GM18873 (cell line): Measurements from ENCODE around the gene BMP6.
"Not testable (repeated sequence)": the region's sequence is repeated elsewhere in the genome, so short reads cannot be mapped to it uniquely, and the experiment has no call there.

Experiments
- ATAC-seq: cut with Tn5 transposase; IDR thresholded peaks from one replicate; pipeline ENCODE4 v1.9.1; 2021; ENCODE audit warnings: mild to moderate bottlenecking, moderate library complexity, moderate number of reproducible peaks; ENCODE audit not compliant: unreplicated experiment, low FRiP score

Gene BMP6

DNA sequence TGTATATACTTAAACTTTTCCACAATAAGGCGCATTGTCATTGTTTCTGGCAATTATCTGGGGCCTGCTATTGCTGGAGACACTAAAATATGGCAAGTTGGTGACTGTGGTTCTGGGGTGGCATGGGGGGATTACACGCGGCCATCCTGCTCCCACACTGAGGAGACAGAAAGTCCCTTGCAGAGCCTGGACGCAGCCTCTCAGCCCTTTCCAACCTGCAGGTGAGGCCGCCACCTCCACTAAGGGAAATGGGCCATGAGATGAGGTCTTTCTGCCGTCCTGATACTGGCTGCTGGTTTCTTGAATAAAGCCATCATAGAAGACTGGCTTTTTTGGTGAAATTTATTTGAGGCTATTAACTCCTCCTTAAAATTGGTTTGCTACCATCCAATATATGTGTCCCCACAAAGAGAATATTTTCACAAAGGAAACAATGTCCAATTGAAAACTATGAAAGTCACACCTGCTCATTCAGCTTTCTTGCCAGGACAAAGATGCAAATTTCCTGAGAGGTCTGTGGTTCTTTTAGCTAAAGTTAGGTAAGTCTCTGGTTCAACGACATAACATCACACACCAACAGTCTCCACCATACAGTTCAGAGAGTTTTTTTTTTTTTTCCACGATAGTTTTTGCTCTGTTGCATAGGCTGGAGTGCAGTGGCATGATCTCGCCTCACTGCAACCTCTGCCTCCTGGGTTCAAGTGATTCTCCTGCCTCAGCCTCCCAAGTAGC is 171.7 kb downstream of the BMP6 start:
- ATAC-seq = no peak

GRCh38 chr6:7898193-7898586 is 172.3 kb downstream of the BMP6 start:
- ATAC-seq = not testable (repeated sequence)

- no peak for ATAC-seq
Observed at GRCh38 chr6:7899101-7899888, 173.4 kb downstream of the BMP6 start.

DNA sequence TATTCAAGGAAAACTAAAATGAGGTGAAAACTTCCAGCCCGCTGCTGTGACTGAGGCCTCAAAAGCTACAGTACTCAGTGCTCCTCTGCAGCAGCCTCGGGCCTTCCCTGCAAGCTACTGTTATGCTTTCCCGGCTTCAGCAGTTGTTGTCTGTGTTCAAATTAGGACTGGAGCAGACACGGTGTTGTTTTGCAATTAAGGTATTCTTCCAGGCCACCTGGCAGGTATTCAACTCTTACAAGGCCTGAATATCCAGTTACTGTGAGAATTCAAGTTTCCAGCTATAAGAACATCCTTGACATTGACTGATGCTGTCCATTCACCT is 174.0 kb downstream of the BMP6 start:
- no peak for ATAC-seq

DNA sequence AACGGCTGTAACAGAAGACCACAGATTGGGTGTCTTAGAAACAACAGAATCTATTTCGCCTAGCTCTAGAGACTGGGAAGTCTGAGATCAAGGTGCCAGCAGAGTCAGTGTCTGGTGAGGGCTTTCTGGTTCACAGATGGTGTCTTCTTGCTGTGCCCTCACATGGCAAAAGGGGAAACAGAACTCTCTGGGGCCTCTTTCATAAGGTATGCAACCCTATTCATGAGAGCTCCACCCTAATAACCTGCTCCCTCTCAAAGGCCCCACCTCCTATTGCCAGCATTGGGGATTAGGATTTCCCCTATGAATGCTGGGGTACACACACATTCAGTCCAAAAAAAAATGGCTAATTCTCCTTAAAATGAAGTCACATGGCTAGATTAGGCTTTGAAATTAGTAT is 174.7 kb downstream of the BMP6 start:
- no peak for ATAC-seq

GRCh38 chr6:7901056-7901455 is 175.2 kb downstream of the BMP6 start:
- ATAC-seq = no peak

GRCh38 chr6:7901780-7902179 is 175.9 kb downstream of the BMP6 start:
- ATAC-seq = no peak

DNA sequence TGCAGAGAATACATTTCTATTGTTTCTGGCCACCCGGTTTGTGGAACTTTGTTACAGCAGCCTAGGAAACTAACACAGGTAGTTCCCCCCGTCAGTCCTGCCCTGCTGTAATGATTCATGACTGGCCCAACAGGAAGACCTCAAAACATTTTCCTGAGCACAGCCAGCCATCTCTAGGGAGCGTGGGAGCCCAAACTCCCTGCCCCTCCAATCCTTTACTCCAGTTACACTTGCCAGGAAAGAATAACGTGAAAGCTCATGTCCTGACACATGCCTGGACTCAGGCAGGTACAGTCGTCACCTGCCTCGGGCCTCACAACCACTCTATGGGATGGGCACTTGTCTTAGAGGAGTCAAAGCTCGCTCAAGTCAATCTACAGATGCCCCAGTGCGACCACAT is 176.3 kb downstream of the BMP6 start:
- no peak for ATAC-seq

DNA sequence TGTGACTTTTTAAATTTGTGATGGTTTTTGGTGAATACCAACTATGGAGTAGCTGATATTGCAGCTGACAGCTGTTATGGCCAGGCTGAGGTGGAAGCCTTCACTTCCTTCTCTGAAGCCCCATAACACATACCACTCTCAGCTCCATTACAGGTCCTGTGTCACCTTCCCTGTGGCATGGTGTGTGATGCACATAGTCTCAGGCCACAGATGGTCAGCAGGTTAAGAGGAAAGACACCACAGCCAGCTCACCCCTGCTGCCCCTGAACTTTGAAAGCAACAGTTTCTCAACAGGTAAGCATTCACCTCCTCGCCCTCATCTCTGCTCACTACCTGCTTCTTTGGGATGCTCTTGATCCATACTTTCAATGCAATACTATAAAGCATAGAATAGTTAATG is 177.0 kb downstream of the BMP6 start:
- ATAC-seq = no peak

GRCh38 chr6:7903673-7904072 is 177.8 kb downstream of the BMP6 start:
- ATAC-seq = no peak

DNA sequence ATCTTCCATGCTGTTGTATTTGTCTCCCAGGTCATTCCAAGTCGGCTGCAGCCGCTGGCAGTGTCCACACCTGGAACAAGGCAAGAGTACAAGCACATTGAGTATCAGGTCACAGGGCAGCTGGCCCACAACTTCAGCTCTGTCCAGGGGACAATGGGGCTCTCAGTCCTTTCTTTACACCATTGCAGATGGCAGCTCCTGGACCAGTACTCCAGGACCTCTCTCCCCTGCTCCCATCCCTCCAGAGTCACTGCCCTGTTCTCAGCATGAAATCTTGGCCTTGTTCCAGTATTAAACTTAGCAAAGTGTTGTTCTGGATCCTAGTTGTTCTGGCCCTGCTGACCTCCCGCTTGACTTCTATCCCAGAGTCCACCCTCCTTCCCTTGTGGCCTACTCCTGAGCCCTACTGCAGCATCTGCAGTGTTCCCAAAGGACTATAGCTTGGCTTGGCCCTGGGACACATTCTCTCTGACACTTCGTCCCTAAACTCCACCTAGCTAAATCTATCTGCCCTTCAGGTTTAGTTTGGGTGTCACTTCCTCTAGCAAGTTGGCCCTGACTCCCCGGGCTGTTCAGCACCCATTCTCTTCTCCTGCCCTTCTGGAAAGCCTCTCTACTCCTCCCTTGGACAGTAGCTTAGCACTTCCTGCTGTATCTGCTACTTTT is 178.9 kb downstream of the BMP6 start:
- ATAC-seq = no peak

DNA sequence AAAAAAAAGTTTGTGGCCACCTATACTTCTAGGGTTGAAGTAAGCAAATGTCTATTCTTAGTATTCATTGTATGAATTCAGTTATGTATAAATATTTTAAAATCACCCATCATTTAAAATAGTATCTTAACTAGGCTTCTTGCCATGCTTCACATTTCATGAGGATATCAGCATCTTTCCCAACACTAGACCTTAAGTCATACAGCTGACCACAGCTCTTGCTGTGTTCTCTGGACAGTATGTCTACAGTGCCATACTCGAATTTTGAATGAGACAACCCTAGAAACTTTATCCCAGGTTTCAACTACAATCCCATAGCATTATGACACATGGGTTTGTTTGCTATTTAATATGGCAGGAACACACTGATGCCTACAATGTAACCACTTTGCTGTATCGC is 179.5 kb downstream of the BMP6 start:
- ATAC-seq = no peak

DNA sequence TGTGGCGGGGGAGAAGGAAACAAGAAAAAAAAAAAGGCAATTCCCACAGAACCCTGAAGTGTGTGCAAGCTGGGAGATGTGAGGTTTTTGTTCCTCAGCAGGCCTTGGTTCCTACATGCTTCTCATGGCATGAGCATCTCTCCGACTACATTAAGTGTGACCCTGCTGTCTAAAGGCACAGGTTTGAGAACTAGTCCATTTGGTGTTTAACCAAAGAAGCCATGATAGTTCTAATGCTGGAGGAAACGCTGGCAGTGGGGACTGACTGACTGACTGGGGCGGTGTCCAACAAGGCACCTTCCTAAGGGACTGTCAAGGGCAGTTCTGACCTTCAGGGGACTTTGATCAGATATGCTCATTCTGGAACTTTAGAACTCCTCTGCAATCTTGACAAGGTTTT is 180.8 kb downstream of the BMP6 start:
- ATAC-seq = no peak

GRCh38 chr6:7907159-7907558 is 181.3 kb downstream of the BMP6 start:
- no peak for ATAC-seq

DNA sequence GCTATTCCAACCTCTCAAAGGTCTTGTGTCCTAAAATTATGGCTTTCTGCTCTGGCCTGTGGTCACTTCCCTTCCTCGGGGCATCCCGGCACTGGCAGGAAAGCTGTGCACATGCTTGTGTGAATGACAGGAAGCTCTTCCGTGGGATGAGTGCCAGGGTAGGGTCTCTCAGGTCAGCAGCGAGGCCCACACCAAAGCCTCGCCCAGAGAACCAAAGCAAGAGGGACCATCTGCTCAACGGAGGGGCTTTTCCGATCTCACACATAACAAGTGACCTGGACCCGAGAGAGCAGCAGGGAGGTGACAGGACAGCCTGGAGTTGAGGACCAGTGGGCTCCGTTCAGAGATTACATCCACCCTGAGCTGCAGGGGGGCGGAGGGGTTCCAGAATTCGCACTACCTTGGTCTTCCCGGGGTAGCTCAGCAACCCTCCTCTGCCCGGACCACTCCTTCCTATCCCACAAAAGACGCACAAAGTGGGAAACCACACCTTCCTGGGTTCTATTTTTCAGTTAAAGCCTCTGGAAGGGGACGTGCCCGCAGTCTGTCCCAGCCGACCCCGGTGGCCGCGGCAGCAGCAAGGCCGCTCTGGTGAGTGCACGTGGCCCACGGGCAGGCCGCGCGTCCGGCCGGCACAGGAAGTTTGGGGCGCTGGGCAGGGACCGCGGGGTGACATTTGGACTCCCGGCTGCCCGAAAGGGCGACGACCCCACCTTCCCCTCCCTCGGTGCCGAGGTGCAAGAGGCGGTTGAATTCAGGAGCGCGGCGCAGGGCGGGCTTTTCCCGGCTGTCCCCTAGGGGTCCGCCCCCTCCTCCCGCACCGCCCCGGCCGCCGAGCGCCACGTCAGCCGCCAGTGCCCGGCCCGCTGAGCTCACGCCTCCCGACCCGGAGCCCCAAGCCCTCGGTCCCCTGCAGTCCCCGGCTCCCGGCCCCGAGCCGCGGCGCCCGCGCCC is 183.7 kb downstream of the BMP6 start:
- no peak for ATAC-seq

DNA sequence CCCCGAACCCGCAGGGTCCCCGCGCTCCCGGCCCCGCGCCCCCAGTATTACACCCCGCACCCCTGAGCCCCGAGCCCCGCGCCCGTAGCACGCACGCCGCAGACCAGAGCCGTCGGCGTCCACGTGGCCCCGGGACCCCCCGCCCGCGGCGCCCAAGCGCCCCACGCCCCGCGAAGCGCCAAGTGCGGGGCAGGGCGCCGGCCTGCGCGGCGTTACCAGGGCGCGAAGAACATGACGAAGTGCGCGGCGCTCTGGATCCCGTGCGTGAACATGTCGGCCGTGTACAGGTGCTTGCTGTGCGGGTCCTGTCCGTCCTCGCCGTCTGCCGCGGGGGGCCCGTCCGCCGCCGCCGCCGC is 184.4 kb downstream of the BMP6 start:
- ATAC-seq = peak; percentile 4

GRCh38 chr6:7910654-7911344 is 184.9 kb downstream of the BMP6 start, which contains the start of gene TXNDC5:
TXNDC5 (minus strand) TSS chr6:7910788; CDS start chr6:7910776, 12 bp downstream.
- peak; percentile 34 for ATAC-seq

DNA sequence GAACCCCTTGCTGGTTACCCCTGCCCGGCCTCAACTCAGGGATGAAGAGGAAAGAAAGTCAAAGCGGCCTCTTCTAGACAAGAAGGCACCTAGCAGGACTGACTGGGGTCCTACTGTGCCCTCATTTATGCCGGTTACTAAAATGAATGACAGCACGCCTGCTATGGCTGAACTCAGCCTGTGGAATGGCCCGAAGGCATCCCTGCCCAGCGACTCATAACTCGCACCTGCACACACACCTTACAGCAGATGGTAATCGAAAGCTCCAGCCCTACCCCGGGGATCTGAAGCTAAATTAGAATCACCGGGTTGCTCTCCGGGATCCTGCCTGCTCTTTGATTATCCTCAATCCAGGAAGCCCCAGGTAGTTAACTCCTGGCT is 185.4 kb downstream of the BMP6 start:
- ATAC-seq = no peak

DNA sequence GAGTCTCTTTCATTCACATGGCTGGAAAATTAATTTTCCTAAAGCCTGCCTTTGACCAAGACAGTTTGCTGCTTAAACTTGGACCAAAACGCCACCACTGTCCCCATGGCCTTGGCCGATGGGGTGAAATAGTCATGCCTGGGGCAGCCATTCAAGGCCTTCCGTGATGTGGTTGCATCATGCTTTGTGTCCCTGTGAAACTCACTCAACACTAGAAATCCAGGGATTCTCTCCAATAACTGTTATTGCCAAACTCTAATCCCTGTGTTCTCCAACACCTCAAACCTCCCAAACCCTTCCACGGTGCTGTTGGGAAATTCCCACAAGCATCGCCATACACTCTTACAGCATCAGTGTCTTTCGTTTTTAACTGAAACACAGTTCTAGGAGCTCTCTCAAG is 186.1 kb downstream of the BMP6 start:
- ATAC-seq = no peak
